GM11168 (cell line): ENCODE results near the gene PSRC1.

ENCODE experiments used
- in situ Hi-C: fragments of 300-500 bp; cut with MboI; formaldehyde crosslinking; loops from one replicate; pipeline ENCODE4 v1.12.0; 2022; ENCODE audit warnings: low sequenced_read_pairs; ENCODE audit not compliant: unreplicated experiment

The PSRC1 gene

GRCh38 chr1:109231066-109231465, 51.9 kb downstream of the PSRC1 start:
- in situ Hi-C loops = no loop called here
